Chondrocyte (in vitro differentiated cells): ENCODE data around the gene PRR14L. TPM values are rescaled to one million over a fixed set of nuclear protein-coding genes. Genes with fewer than 3 reads are reported as not detected.
A peak's percentile ranks its signal among the peaks of the same experiment; 100 is the strongest.

Source experiments
- DNase-seq: peaks from one replicate; pipeline ENCODE4 v3.0.0; 2021; ENCODE audit warnings: mixed read lengths, low spot score
- H3K27ac Mint-ChIP-seq: one replicate; pipeline ENCODE4 v1.8.0; 2021; ENCODE audit warnings: mild to moderate bottlenecking, moderate library complexity, mixed read lengths; ENCODE audit not compliant: unreplicated experiment
- H3K27me3 Mint-ChIP-seq: 2 replicates; pipeline ENCODE4 v1.8.0; 2021; ENCODE audit warnings: low read depth, mixed read lengths
- H3K36me3 Mint-ChIP-seq: 2 replicates; pipeline ENCODE4 v1.8.0; 2021; ENCODE audit warnings: low read depth, mixed read lengths
- H3K4me1 Mint-ChIP-seq: 2 replicates; pipeline ENCODE4 v1.8.0; 2021; ENCODE audit warnings: low read depth, mild to moderate bottlenecking, mixed read lengths
- H3K4me3 Mint-ChIP-seq: one replicate; pipeline ENCODE4 v1.8.0; 2021; ENCODE audit warnings: mild to moderate bottlenecking, moderate library complexity, mixed read lengths; ENCODE audit not compliant: unreplicated experiment
- H3K9me3 Mint-ChIP-seq: 2 replicates; pipeline ENCODE4 v1.8.0; 2021; ENCODE audit warnings: low read depth, mixed read lengths
- CTCF ChIP-seq: fragments of 200-600 bp; sonication (generic); IDR thresholded peaks from 2 replicates; pipeline ENCODE4 v1.5.0; 2021; ENCODE audit warnings: antibody characterized with exemption, mild to moderate bottlenecking, moderate library complexity
- total RNA-seq: library from RNA; stranded (reverse); gene quantifications from 3 replicates; pipeline ENCODE4 v1.2.1, GENCODE V29; 2021

PRR14L gene
- total RNA-seq, 1 donor from 2014 or later, result 49.1 TPM

GRCh38 chr22:31739795-31740201 is 10.1 kb downstream of the PRR14L start:
- no peak for TF ChIP-seq CTCF
- Mint-ChIP-seq H3K27ac (no peak overlapping the region), H3K4me1 (peaks cover 17% of the 10 kb centered on the region), H3K9me3 (no peaks in the 10 kb centered on the region), H3K36me3 (peaks cover 3% of the 10 kb centered on the region), H3K27me3 (no peaks in the 10 kb centered on the region), H3K4me3 (no peak overlapping the region)
- no peak for DNase-seq

GRCh38 chr22:31738566-31738965 is 11.4 kb downstream of the PRR14L start:
- no peak overlapping the region for H3K4me3 Mint-ChIP-seq
- H3K36me3 Mint-ChIP-seq, result peaks cover 8% of the 10 kb centered on the region
- no peaks in the 10 kb centered on the region for H3K27me3 Mint-ChIP-seq
- no peaks in the 10 kb centered on the region for H3K9me3 Mint-ChIP-seq
- TF ChIP-seq CTCF, result no peak
- H3K4me1 Mint-ChIP-seq, result peaks cover 24% of the 10 kb centered on the region
- H3K27ac Mint-ChIP-seq, result peak overlapping the region; percentile 0
- no peak for DNase-seq

GRCh38 chr22:31737932-31738331 is 12.0 kb downstream of the PRR14L start:
- no peaks in the 10 kb centered on the region for H3K27me3 Mint-ChIP-seq
- no peak for DNase-seq
- no peak overlapping the region for H3K4me3 Mint-ChIP-seq
- peaks cover 24% of the 10 kb centered on the region for H3K4me1 Mint-ChIP-seq
- no peak overlapping the region for H3K27ac Mint-ChIP-seq
- H3K36me3 Mint-ChIP-seq, result peaks cover 8% of the 10 kb centered on the region
- TF ChIP-seq CTCF, result no peak
- H3K9me3 Mint-ChIP-seq, result no peaks in the 10 kb centered on the region

- H3K36me3 Mint-ChIP-seq, result peaks cover 8% of the 10 kb centered on the region
- TF ChIP-seq CTCF, result no peak
- H3K4me3 Mint-ChIP-seq, result no peak overlapping the region
- H3K9me3 Mint-ChIP-seq, result no peaks in the 10 kb centered on the region
- H3K27me3 Mint-ChIP-seq, result no peaks in the 10 kb centered on the region
- peaks cover 24% of the 10 kb centered on the region for H3K4me1 Mint-ChIP-seq
- H3K27ac Mint-ChIP-seq, result no peak overlapping the region
- no peak for DNase-seq
Measured at GRCh38 chr22:31736458-31736857, 13.5 kb downstream of the PRR14L start.

- DNase-seq, result no peak
- Mint-ChIP-seq H3K27ac (peak overlapping the region; percentile 59), H3K36me3 (peaks cover 5% of the 10 kb centered on the region), H3K27me3 (no peaks in the 10 kb centered on the region), H3K9me3 (no peaks in the 10 kb centered on the region), H3K4me3 (no peak overlapping the region), H3K4me1 (peaks cover 20% of the 10 kb centered on the region)
- no peak for TF ChIP-seq CTCF
Measured at GRCh38 chr22:31734512-31734911, 15.4 kb downstream of the PRR14L start.
